Colonic mucosa (tissue), 4 donors: Measurements from ENCODE around the gene COX19. TPM values are rescaled to one million over a fixed set of nuclear protein-coding genes. Genes with fewer than 3 reads are reported as not detected.
"Not testable (repeated sequence)": the region's sequence is repeated elsewhere in the genome, so short reads cannot be mapped to it uniquely, and the experiment has no call there.

ENCODE experiments used
- DNase-seq: peaks from one replicate; pipeline ENCODE4 v3.0.0-alpha.2; 2020
- H3K27ac ChIP-seq: fragments of 200-600 bp; one replicate; pipeline ENCODE4 v1.8.0; 2021
- H3K27me3 ChIP-seq: fragments of 200-600 bp; one replicate; pipeline ENCODE4 v1.8.0; 2021
- H3K36me3 ChIP-seq: fragments of 200-600 bp; one replicate; pipeline ENCODE4 v1.8.0; 2021
- H3K4me1 ChIP-seq: fragments of 200-600 bp; one replicate; pipeline ENCODE4 v1.8.0; 2021; ENCODE audit warnings: mild to moderate bottlenecking
- H3K4me3 ChIP-seq: fragments of 200-600 bp; one replicate; pipeline ENCODE4 v1.8.0; 2021
- H3K9ac ChIP-seq, 2 donors: one replicate each; pipeline ENCODE4 v1.7.0; 2013; ENCODE audit warnings: control low read depth in 2 of 2, low read depth in 2 of 2, low read length in 2 of 2
- H3K9me3 ChIP-seq: fragments of 200-600 bp; one replicate; pipeline ENCODE4 v1.8.0; 2021
- intact Hi-C: fragments of 100-400 bp; cut with DNase I; formaldehyde crosslinking; loops from one replicate; pipeline ENCODE4 v1.14.1; 2022
- total RNA-seq, 2 donors: library from RNA; stranded (reverse); fragmentation: NEBNext Ultra II Directional in 1 of 2; extraction: Animal tissue kit (Norgen Biotek cat#: 25700) in 1 of 2; gene quantifications; one replicate each; pipeline ENCODE4 v1.2.1, GENCODE V29; 2021
- TF ChIP-seq, protein P1 (sequence below): fragments of 200-600 bp; IDR thresholded peaks from one replicate; pipeline ENCODE4 v1.8.0; 2022; ENCODE audit warnings: antibody characterized with exemption, mild to moderate bottlenecking
- donor health status: healthy.
- donor health status: DM: no; HTN: no; CAD: no.
- donor health status: DM: no; HTN: no; CAD: no.

Gene COX19
- total RNA-seq, 2 donors from 2014 or later = 11.6 to 16.5 TPM

- Histone ChIP-seq H3K4me1 (peaks cover 12% of the 10 kb centered on the region), H3K36me3 (no peaks in the 10 kb centered on the region), H3K27me3 (no peaks in the 10 kb centered on the region), H3K9ac (peak overlapping the region; percentile 75 to 80), H3K4me3 (peak overlapping the region; percentile 25), H3K27ac (peak overlapping the region; percentile 94), H3K9me3 (no peaks in the 10 kb centered on the region)
- intact Hi-C loops = no loop called here
- TF ChIP-seq, protein P1, sequence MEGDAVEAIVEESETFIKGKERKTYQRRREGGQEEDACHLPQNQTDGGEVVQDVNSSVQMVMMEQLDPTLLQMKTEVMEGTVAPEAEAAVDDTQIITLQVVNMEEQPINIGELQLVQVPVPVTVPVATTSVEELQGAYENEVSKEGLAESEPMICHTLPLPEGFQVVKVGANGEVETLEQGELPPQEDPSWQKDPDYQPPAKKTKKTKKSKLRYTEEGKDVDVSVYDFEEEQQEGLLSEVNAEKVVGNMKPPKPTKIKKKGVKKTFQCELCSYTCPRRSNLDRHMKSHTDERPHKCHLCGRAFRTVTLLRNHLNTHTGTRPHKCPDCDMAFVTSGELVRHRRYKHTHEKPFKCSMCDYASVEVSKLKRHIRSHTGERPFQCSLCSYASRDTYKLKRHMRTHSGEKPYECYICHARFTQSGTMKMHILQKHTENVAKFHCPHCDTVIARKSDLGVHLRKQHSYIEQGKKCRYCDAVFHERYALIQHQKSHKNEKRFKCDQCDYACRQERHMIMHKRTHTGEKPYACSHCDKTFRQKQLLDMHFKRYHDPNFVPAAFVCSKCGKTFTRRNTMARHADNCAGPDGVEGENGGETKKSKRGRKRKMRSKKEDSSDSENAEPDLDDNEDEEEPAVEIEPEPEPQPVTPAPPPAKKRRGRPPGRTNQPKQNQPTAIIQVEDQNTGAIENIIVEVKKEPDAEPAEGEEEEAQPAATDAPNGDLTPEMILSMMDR = no peak
- peak; percentile 97 for DNase-seq
Observed at GRCh38 chr7:945556-946255, 29.6 kb downstream of the COX19 start.

DNA sequence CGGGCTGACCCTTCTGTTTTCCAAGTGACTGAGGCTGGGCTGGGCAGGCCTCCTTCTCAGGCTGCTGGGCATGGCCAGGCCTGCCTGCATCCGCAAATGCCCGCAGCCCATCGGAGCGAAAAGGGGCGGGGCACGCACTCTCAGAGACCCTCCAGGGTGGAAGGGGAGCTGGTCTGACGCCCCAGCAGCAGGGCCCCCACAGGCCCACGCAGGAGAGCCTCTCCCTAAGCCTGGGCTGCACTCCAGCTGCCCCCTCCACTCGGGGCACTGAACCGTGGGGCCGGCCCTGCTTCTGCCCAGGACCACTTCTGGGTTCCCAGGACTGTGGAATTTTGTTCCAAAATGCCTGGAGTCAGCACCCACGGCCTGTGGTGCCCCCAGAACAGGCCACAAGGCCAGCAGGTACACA, 30.2 kb downstream of the COX19 start:
- H3K4me3 ChIP-seq = peak overlapping the region; percentile 25
- DNase-seq = no peak

GRCh38 chr7:944744-945143, 30.6 kb downstream of the COX19 start:
- Histone ChIP-seq H3K4me3 (peak overlapping the region; percentile 25), H3K36me3 (no peaks in the 10 kb centered on the region), H3K9ac (peak overlapping the region; percentile 75 to 79), H3K27me3 (no peaks in the 10 kb centered on the region), H3K9me3 (no peaks in the 10 kb centered on the region), H3K4me1 (peaks cover 12% of the 10 kb centered on the region), H3K27ac (peak overlapping the region; percentile 94)
- DNase-seq = no peak
- TF ChIP-seq, protein P1 = no peak
- intact Hi-C loops = no loop called here

More for the DNA sequence above, 30.2 kb downstream of the COX19 start:
- Histone ChIP-seq H3K36me3 (no peaks in the 10 kb centered on the region), H3K9ac (peak overlapping the region; percentile 75 to 79), H3K4me1 (peaks cover 12% of the 10 kb centered on the region), H3K27me3 (no peaks in the 10 kb centered on the region), H3K27ac (peak overlapping the region; percentile 94), H3K9me3 (no peaks in the 10 kb centered on the region)
- TF ChIP-seq, protein P1 = no peak
- intact Hi-C loops = no loop called here

DNA sequence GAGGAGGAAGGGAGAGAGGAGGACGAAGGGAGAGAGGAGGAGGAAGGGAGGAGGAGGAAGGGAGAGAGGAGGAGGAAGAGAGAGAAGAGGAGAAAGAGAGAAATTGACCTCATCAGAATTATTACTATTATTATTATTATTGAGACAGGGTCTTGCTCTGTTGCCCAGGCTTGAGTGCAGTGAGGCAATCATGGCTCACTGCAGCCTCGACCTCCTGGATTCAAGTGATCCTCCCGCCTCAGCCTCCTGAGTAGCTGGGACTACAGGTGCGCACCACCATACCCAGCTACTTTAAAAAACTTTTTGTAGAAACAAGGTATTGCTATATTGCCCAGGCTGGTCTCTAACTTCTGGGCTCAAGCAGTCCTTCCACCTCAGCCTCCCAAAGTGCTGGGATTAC, 31.6 kb downstream of the COX19 start:
- H3K36me3 ChIP-seq, H3K27me3 ChIP-seq, H3K4me3 ChIP-seq, H3K9ac ChIP-seq, H3K27ac ChIP-seq, H3K9me3 ChIP-seq, intact Hi-C loops, DNase-seq: not testable (repeated sequence)
- H3K4me1 ChIP-seq = peaks cover 12% of the 10 kb centered on the region

DNA sequence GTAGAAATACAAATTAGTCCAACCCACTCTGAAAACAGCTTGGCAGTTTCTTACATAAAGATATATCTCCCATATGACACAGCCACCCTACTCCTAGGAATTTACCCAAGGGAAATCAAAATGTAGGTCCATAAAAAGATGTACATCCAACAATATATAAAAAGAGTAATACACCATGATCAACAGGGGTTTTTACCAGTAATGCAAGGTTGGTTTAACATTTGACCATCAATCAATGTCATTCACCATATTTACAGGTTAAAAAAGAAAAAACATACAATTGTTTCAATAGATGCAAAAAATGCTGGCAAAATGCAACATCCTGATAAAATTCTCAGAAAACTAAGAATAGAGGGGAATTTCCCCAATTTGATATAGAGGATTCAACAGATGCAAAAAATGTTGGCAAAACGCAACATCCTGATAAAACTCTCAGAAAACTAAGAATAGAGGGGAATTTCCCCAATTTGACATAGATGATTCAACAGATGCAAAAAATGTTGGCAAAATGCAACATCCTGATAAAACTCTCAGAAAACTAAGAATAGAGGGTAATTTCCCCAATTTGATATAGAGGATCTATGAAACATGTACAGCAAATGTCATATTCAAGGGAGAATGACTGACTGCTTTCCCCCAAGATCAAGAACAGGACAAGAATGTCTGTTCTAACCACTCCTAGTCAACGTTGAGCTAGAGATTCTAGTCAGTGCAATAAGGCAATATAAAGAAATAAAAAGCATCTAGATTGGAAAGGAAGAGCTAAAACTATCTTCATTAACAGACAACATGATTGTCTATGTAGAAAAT, 34.5 kb downstream of the COX19 start:
- no peaks in the 10 kb centered on the region for H3K27me3 ChIP-seq
- H3K4me1 ChIP-seq = no peaks in the 10 kb centered on the region
- DNase-seq = no peak
- no peaks in the 10 kb centered on the region for H3K9me3 ChIP-seq
- no peak overlapping the region for H3K9ac ChIP-seq
- no peak overlapping the region for H3K27ac ChIP-seq
- H3K4me3 ChIP-seq = no peak overlapping the region
- TF ChIP-seq, protein P1 = no peak
- H3K36me3 ChIP-seq = no peaks in the 10 kb centered on the region
- intact Hi-C loops = no loop called here

GRCh38 chr7:939843-940242, 35.5 kb downstream of the COX19 start:
- Histone ChIP-seq H3K9me3 (no peaks in the 10 kb centered on the region), H3K36me3 (no peaks in the 10 kb centered on the region), H3K27ac (no peak overlapping the region), H3K9ac (no peak overlapping the region), H3K4me3 (no peak overlapping the region), H3K4me1 (no peaks in the 10 kb centered on the region), H3K27me3 (no peaks in the 10 kb centered on the region)
- DNase-seq = no peak
- intact Hi-C loops = no loop called here
- TF ChIP-seq, protein P1 = no peak
